SK-N-MC (cell line): ENCODE data around the gene ABHD12.

Source experiments
- DNase-seq: peaks from one replicate; pipeline ENCODE4 v3.0.0-alpha.2; 2011; ENCODE audit warnings: low read depth, low spot score
- H3K27ac ChIP-seq: fragments of 200-600 bp; sonication (generic); 2 replicates; pipeline ENCODE4 v1.5.1; 2016; ENCODE audit warnings: mixed run types
- H3K36me3 ChIP-seq: fragments of 200-600 bp; sonication (generic); 2 replicates; pipeline ENCODE4 v1.6.1; 2017; ENCODE audit warnings: antibody characterized with exemption, low read length, mixed read lengths; ENCODE audit not compliant: insufficient read depth
- H3K4me3 ChIP-seq: fragments of 200-600 bp; sonication (generic); 2 replicates; pipeline ENCODE4 v1.5.1; 2016
- H3K9ac ChIP-seq: fragments of 200-600 bp; sonication (generic); 2 replicates; pipeline ENCODE4 v1.8.0; 2017; ENCODE audit warnings: mixed run types, mixed read lengths; ENCODE audit not compliant: insufficient read length
- H3K9me3 ChIP-seq: fragments of 200-600 bp; sonication (generic); 2 replicates; pipeline ENCODE4 v1.6.1; 2017; ENCODE audit warnings: low read depth, mild to moderate bottlenecking, antibody characterized with exemption, low read length, moderate library complexity, mixed read lengths
- EZH2 ChIP-seq: fragments of 200-600 bp; sonication (generic); IDR thresholded peaks from one replicate; pipeline ENCODE4 v1.6.1; 2017; ENCODE audit warnings: antibody characterized with exemption
- FOXP2 ChIP-seq: optimal IDR thresholded peaks from 2 replicates; pipeline ENCODE3; 2011; ENCODE audit warnings: mild to moderate bottlenecking, moderate library complexity; ENCODE audit not compliant: insufficient read depth; ENCODE audit errors: extremely low read length, control extremely low read depth
- POLR2AphosphoS5 ChIP-seq: IDR thresholded peaks from 2 replicates; pipeline ENCODE4 v1.6.1; 2012; ENCODE audit warnings: mild to moderate bottlenecking, low read depth, low read length, borderline replicate concordance

Gene ABHD12

GRCh38 chr20:25301357-25301920, 89.2 kb downstream of the ABHD12 start:
- TF ChIP-seq POLR2AphosphoS5 (no peak), EZH2 (no peak), FOXP2 (no peak)

GRCh38 chr20:25300496-25301170, 90.0 kb downstream of the ABHD12 start:
- Histone ChIP-seq H3K9ac (no peak overlapping the region), H3K4me3 (no peak overlapping the region), H3K36me3 (no peaks in the 10 kb centered on the region), H3K27ac (no peak overlapping the region), H3K9me3 (no peaks in the 10 kb centered on the region)
- TF ChIP-seq FOXP2 (no peak), EZH2 (no peak), POLR2AphosphoS5 (no peak)
- no peak for DNase-seq

More at GRCh38 chr20:25301357-25301920, 89.2 kb downstream of the ABHD12 start:
- no peak overlapping the region for H3K4me3 ChIP-seq
- H3K36me3 ChIP-seq: no peaks in the 10 kb centered on the region
- DNase-seq: no peak
- no peak overlapping the region for H3K9ac ChIP-seq
- no peaks in the 10 kb centered on the region for H3K9me3 ChIP-seq
- no peak overlapping the region for H3K27ac ChIP-seq

- Histone ChIP-seq H3K9me3 (no peaks in the 10 kb centered on the region), H3K27ac (no peak overlapping the region), H3K9ac (no peak overlapping the region), H3K4me3 (no peak overlapping the region), H3K36me3 (no peaks in the 10 kb centered on the region)
- TF ChIP-seq EZH2 (no peak), POLR2AphosphoS5 (no peak), FOXP2 (no peak)
- DNase-seq: no peak
Observed at GRCh38 chr20:25299806-25300205, 90.8 kb downstream of the ABHD12 start.

- Histone ChIP-seq H3K36me3 (no peaks in the 10 kb centered on the region), H3K9ac (no peak overlapping the region), H3K4me3 (no peak overlapping the region), H3K9me3 (no peaks in the 10 kb centered on the region), H3K27ac (no peak overlapping the region)
- no peak for TF ChIP-seq FOXP2
- no peak for DNase-seq
Observed at GRCh38 chr20:25297141-25297905, 93.3 kb downstream of the ABHD12 start.

- Histone ChIP-seq H3K36me3 (no peaks in the 10 kb centered on the region), H3K9ac (no peak overlapping the region), H3K27ac (no peak overlapping the region), H3K4me3 (no peak overlapping the region), H3K9me3 (no peaks in the 10 kb centered on the region)
- no peak for TF ChIP-seq EZH2
- TF ChIP-seq FOXP2: no peak
- no peak; the same call in 1 of the 2 replicates for TF ChIP-seq POLR2AphosphoS5
- DNase-seq: no peak
Observed at GRCh38 chr20:25296094-25297093, 94.2 kb downstream of the ABHD12 start.

- Histone ChIP-seq H3K9me3 (no peaks in the 10 kb centered on the region), H3K36me3 (no peaks in the 10 kb centered on the region; the same call in 1 of the 2 replicates), H3K9ac (no peak overlapping the region), H3K27ac (peak overlapping the region; percentile 76), H3K4me3 (no peak overlapping the region)
- TF ChIP-seq EZH2 (no peak), FOXP2 (no peak), POLR2AphosphoS5 (no peak)
- no peak for DNase-seq
Observed at GRCh38 chr20:25295386-25296093, 95.1 kb downstream of the ABHD12 start.
